GM21526 (cell line): Measurements from ENCODE around the gene AGAP5.
"Not testable (repeated sequence)": the region's sequence is repeated elsewhere in the genome, so short reads cannot be mapped to it uniquely, and the experiment has no call there.

ENCODE experiments used
- ATAC-seq: cut with Tn5 transposase; IDR thresholded peaks from one replicate; pipeline ENCODE4 v1.9.1; 2021; ENCODE audit warnings: moderate library complexity; ENCODE audit not compliant: unreplicated experiment, low FRiP score

The AGAP5 gene

DNA sequence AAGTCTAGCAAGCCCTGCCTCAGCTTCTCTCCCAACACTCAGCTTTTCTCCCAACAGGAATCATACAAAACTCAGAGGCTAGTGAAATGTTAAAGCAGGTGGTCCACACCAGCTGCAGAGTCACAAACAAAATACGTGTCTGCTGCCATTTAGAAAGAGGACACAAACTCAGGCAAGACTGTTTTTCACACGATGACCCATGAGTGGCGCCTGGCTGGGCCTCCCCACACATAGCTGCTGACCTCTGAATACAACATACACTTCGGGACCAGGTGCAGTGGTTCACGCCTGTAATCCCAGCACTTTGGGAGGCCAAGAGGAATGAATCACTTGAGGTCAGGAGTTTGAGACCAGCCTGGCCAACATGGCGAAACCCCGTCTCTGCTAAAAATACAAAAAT lies 35.2 kb downstream of the AGAP5 start:
- not testable (repeated sequence) for ATAC-seq

DNA sequence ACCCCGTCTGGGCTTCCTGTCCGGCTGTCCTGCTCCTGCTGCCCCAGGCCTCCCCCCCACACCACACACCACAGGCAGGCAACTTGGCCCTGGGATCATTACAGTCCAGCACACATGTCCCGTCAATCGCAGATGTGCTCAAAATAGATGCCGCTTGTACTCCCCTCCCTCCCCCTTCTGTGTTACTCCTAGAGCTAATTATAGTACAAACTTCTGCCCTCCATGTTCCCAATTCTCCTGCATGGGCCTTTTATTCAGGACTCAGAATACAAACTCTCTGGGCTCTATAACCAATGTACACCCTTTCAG lies 42.0 kb downstream of the AGAP5 start, which contains the start of gene SYNPO2L:
TSS of gene SYNPO2L (minus strand) at position 40 of the 309 bp plus-strand sequence. CDS start 107 bp downstream, outside the sequence.
- no peak for ATAC-seq

DNA sequence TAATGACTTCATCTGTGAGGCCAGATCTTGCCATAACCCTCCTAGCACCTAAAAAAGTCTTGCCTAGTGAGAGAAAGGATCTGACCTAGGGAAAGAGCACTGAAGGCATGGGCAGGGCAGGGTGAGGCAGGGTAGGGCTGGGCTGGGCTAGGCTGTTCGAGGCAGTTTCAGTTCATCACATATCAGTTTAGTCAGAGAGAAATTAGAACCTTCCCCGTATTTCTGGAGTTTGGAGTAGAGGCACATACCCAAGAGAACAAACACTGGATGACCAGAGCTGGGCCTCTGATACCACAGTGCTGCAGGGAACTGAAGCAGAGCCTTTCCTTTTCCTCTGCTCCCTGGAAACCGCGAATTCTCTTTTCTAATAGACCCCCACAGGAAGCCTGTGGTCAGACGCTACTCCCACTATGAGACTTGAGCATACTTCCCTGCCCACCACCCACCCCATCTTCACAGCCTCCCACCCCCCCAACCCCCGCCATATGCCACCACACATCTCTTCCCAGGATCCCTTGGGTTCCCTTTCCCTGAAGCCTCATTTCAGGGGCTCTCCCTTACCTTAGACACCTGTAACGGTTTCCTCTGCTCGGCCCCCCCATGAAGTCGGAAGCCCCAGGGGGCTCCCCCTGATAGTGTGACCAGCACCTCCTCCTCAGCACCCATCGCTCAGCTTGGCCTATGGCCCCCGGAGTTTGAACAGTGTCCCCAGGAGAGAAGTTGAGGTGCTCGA lies 42.5 kb downstream of the AGAP5 start:
- ATAC-seq = no peak

DNA sequence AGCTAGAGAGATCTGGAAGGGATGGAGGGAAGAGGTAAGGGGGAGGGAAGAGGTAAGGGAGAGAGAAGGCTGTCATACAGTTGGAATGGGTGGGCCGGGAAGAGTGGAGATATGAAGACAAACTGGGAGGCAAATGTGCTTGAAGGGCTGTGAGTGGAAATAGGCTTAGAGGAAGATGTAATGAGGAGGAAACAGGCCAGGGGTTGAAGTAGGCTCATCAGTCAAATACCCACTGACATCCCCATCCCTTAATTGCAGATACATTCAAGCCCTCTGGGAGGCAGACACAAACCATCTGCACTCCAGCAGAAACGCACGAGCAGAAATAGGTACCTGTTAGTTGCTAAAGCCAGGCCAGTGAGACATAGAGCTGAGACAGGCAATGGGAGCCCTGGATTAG lies 44.2 kb downstream of the AGAP5 start:
- no peak for ATAC-seq

DNA sequence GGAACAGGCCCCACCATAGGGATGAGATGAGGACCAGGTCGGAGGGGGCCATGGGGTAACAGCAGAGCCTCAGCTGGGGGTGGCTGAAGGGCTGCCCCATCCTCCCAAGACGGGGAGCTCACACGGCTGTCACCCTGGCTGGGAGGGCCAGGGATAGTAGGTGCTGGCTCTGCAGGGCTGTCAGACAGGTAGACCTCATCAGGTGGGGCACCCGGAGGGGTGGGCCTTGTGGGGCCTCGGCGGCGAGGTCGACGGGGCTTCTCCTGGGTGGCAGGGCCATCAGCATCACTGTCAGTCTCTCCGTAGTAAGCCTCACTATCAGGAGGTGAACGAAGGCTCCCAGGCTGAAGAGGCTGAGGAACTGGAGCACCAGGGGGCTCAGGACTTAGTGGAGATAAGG lies 44.7 kb downstream of the AGAP5 start:
- ATAC-seq = no peak

DNA sequence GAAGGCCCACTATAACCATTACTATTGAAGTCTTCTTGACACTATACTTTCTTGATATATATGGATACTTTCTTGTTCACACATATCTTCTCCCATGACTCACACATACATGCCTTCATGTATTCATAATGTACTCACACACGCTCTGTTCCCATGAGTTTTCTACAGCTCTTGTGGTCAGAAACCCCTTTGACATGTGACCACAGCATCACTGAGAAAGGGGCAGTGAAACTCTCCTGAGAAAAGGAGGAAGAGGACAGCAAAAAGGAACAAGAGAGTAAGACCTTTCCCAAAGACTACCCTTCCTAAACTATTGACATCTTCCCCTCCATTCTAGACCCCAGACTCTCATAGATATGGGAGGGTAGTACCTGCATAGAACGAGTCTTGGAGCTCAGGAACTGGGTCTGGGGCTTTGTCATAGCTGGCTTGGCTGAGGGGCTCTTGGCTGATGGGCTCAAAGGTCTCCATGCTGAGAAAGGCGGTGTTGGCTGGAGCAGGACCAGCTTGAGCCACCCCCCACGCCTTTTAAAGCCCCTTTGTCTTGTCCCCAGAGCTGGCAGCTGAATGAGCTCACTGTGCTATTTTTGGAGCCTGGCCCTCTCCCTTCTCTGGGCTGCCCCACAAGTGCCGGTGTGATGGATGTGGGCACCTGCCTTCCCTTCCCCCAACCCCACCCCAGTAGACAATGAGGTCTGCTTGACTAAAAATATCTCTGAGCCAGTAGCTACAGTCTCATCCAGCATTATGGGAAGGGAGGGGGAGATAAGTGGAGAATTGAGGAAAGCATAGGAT lies 47.2 kb downstream of the AGAP5 start:
- no peak for ATAC-seq

DNA sequence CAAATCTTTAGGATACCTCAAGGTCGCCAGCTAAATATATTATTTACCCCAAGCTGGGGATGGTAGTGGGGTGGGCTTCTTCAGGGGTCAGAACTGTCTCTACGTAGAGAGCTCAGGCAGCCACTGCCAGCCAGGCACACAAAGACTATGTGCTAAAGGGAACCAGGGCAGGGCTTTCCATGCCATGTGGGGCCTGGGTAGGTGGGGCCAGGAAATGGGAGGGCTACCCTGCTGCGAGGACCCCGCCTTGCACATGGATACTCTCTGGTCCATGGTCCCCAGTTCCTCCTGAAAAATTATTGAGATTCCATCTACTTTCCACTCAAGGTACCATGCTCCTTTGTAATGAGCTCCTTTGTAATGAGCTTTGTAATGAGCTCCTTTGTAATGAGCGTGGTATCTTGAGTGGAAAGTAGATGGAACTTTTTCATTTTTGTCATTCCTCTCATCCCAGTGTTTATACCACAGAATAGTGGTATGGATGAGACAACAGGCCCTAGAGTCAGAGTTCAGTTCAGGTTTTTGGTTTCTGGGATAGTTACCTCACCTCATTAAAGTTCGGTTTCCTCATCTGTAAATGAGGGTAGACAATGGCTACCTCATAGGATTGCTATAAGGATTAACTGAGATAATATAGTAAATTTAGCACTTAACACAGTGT lies 47.9 kb downstream of the AGAP5 start:
- ATAC-seq = no peak

DNA sequence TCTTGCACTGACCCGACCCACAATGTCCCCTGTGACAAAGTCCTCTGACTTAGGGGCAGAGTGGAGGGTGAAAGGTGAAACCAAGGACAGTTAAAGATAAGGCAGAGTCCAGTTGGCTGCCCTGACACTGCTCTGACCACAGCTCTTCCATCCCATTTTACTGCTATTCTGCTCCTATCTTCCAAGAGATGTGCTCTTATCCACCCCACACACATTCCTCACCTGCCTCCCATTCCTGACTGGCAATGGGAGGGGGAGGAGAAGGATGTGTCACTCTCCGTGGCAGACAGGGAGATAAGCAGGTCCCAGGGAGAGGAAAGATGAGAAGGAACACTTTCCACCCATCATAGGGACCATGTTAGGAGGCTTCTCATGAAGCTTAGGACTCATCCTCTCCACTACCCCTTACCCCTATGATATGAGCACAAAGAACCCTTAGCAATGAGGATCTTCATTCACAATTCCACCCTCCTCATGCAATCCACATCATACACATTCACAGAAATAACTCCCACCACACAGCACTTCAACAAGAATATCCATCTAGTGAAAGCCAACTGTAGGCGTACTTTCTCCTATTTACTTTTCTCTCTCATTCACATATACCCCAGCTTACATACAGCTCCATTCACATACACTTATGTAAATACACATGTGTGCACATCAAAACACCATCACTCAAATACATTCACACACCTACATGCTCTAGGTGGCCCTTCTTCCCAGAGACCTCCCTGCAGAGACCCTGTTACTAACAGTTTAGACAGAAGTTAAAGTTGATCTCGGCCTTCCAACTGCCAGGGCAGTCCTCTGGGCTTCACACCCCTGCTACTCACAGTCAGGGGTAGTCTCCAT lies 48.7 kb downstream of the AGAP5 start:
- ATAC-seq = no peak

DNA sequence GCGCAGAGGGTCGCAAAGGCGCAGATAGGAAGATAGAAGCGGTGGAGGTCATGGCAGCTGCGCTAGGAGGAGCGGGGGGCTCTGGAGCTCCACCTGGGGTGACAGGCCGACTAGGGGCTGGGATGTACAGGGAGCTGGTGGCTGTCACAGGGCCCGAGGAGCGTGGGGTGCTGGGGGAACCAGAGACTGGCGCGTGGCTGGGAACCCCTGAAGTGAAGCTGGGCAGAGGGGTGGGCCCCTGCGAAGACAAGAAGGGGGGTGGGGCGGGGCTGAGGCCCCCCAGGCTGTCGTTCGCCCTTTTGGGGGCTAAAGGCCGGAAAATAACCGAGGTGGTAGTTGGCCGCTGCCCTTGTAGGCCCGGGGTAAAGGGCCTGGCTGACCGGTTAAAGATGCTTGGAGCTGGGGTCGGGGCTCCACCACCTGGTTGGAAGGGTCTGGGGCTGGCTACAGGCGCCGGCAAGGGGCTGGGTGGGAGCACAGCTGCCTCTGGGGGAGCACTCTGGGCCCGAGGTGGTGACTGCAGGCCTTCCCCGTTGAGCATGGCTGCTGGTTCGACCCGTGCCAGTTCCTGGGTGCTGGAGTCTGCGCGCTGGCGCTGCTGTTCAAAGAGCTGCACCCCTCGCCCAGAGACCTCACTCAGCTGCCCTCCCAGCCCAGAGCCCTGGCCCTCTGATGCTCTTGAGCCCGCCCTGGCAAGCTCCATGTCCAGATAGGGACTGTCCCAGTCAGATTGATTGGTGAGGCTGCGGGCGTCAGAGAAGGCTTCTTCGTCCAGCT lies 49.8 kb downstream of the AGAP5 start:
- no peak for ATAC-seq

DNA sequence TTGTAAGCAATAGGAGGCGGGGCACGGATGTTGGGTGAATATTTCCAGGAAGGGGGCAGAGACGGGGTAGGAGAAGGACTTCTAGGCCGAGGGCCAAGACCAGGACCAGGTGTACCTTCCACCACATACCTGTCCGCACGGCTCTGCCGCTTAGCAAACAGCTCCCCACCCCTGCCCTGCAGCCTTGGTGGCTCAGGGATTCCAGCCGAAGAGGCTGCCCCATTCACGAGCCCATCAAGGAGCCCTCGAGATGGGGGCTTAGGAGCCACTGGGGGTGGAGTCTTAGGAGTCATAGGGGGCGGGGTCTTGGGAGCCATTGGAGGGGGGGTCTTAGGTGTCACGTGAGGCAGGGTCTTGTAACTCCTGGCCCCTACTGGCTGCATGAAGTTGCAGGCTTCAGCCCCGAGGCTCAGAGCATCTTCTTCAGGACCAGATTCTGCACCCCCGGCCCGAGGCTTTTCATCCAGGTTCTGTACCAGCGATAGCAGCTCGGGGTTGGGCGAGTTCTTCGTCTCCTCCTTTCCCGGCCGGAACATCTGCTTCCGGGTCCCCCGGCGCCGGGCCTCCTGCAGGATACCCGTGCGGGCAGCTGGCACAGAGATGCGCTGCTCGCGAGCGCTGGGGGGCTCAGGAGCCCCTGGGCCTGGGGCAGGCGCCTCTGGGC lies 50.6 kb downstream of the AGAP5 start:
- no peak for ATAC-seq

DNA sequence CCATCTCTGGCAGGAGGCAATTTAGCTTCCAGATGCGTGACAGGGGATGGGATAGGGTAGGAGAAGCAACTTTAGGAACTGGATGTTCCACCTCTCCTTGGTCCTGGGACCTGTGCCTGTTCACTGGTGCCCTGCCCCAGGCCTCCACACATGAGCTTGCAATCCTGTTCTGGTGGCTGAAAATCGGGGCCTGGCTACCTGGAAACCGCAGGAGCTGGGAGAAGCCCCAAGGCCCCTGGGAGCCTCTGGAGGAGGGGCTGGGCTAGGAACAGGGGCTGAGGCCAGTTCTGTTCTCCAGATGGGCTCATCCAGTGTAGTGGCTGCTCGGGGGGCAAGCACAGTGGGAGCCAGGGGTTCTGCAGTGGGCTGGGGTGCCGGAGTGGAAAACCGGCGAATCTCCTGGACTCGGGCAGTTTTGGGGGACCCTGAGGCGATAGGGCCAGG lies 51.3 kb downstream of the AGAP5 start:
- ATAC-seq = no peak

DNA sequence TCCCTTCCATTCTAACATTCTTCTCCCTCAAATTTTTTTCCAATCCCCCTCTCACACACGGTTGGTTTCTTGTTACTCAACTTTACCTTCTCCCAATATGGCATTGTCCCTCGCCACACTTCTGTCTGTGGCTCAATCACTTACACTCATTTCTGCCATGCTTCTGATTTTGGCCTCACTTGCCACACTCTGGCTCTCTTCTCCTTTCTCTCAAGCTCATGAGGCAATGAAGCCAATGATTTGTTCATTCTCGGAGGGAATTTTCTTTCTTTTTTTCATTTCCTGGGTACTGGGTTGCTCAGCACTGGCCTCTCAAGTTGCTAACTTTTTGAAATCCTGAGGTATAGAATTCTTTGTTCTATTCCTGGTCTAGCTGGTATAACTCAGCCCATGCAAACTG lies 52.7 kb downstream of the AGAP5 start:
- no peak for ATAC-seq

DNA sequence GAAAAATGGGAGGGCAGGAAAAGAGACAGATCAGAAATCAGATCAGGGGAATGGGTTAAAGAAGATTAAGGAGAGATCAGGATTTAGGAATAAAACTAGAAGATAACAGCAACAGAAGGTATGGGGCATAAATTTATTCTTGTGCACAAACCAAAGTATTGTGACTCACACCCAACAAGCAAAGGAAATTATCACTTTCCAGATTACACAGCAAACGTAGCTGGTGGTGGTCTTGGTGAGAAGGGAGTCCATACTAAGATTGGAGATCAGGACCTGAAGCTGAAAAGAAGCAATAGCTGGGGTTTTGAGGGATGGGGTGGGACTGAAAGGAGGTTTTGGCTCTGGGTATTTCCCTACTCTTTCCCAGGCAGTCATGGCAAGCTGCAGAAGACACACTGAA lies 53.1 kb downstream of the AGAP5 start:
- ATAC-seq = no peak

DNA sequence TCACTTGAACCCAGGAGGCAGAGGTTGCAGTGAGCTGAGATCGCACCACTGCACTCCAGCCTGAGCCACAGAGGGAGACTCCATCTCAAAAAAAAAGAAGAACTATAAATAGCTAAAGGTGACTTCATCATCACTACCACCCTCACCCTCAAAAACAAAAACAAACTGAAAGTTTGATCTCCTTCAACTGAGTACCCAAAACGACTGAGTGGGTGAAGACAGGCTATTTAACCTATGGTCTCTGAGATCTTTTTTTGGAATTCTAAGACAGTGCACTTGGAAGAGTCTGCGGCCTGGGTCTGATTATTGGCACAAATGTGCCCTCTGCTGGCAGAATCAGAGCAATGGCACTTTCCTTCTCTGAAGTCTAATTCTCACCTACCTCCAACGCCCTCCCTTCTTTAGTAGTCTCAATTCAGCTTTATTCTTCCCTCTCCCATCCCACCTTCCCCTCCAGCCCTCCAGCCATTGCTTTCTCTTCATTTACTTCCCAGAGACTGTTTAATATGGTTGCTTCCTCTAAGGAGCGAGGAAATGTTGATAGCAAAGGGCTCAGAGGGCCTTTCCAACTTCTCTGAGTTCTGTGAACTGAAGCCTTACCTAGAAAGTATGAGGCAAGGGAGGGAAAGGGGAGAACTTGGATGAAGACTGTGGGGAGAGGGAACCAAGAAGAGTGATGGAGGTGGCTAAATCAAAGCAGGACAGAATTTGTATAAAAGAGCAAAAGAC lies 53.7 kb downstream of the AGAP5 start:
- no peak for ATAC-seq

DNA sequence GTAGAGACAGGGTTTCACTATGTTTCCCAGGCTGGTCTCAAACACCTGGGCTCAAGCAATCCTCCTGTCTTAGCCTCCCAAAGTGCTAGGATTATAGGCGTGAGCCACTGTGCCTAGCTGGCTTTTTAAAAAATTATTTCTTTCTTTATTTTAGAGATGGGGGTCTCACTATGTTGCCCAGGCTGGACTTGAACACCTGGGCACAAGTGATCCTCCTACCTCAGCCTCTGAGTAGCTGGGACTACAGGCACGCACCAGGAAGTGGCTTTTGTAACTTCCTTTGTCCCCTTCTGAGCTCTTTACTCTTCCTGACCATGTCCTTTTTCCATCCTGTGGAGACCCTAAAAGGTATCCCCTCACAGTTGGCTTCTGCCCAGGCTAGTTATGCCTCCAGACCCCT lies 54.5 kb downstream of the AGAP5 start:
- ATAC-seq = no peak

DNA sequence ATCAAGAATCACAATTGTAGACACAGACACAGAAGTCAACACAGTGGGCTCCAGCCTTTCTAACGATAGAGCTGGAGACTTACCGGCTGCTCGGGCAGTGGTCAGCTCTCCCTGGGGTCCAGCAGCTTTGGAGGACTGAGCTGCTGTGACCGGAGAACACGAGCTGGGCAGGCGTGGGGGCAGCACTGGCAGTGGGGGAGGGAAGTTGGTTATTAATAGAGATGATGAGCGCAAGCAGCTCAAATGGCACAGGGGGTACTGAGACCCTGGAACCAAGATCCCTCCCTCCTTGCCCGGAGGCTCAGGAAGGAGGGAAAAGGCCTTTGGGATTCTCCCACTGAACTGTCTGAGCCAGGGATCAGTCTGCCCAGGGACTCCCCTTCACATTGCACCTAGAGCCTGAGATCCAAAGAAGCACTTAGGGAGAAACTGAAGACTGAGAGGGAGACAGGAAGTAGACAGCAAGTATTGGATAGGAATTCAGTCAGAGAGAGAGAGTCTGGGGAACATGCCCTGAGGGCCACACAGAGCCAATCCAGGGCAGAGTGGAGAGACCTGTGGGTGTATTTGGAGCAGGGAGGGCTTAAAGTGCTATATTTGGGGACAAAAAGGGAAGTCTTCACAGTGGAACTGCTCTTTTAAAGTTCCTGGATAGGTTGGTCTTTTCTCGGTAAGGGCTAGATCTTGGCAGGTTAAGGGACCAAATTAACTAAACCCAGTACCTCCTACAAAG lies 56.4 kb downstream of the AGAP5 start, which contains the start of gene MYOZ1:
TSS of gene MYOZ1 (minus strand) at position 147 of the 733 bp plus-strand sequence. CDS start 1,457 bp downstream, outside the sequence.
- no peak for ATAC-seq

DNA sequence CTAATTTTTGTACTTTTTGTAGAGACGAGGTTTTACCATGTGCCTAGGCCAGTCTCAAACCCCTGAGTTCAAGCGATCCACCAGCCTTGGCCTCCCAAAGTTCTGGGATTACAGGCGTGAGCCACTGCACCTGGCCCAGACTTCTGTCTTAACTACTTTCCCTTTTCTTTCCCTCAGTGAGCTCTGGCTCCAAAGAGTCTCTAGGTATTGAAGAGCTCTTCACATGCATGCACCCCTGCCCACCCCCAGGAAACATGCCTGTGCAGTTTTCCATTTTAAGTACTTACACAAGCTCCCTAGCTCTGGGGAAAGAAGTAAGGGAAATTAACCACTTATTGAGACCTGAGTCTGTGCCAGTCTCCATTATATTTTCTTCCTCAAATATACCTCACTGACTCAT lies 58.6 kb downstream of the AGAP5 start:
- ATAC-seq = no peak

DNA sequence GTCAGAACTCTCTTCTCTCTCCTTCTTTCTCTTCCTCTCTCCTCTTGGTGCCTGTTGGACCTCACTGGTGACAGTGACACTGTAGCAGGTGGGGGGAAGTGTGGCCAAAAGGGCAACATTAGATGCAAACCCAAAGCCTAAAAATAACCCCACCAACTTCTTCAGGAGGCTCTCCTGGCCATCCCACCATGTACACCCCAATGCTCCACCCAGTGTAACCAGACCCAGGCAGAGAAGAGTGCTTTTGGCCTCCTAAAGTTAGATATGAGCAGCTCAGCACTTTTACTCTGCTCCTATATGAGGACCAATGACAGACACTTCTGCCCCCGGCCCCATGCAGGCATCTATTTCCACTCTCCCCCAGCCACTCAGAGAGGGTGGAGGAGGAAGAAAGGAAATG lies 62.1 kb downstream of the AGAP5 start:
- ATAC-seq = no peak
